Nephron (organoid): ENCODE data around the gene CPEB4.

Source experiments
- H3K27ac Mint-ChIP-seq, 3 experiments: 2 replicates each; pipeline ENCODE4 v1.8.0; 2020; ENCODE audit warnings: mixed read lengths in 3 of 3, mild to moderate bottlenecking in 2 of 3, moderate library complexity in 1 of 3
- H3K27me3 Mint-ChIP-seq: 2 replicates; pipeline ENCODE4 v1.8.0; 2021; ENCODE audit warnings: low read depth, mild to moderate bottlenecking, moderate library complexity, mixed read lengths
- H3K36me3 Mint-ChIP-seq: 2 replicates; pipeline ENCODE4 v1.8.0; 2020; ENCODE audit warnings: low read depth, mixed read lengths
- H3K4me1 Mint-ChIP-seq: 2 replicates; pipeline ENCODE4 v1.8.0; 2020; ENCODE audit warnings: mixed read lengths
- H3K4me3 Mint-ChIP-seq, 3 experiments: 2 replicates each; pipeline ENCODE4 v1.8.0; 2020; ENCODE audit warnings: mild to moderate bottlenecking in 3 of 3, mixed read lengths in 3 of 3, moderate library complexity in 2 of 3
- H3K9me3 Mint-ChIP-seq: 2 replicates; pipeline ENCODE4 v1.8.0; 2020; ENCODE audit warnings: mixed read lengths
- CTCF ChIP-seq, 3 experiments: fragments of 200-600 bp; sonication (generic); IDR thresholded peaks; one replicate each; pipeline ENCODE4 v1.5.0; 2021; ENCODE audit warnings: antibody characterized with exemption in 3 of 3; ENCODE audit not compliant: unreplicated experiment in 3 of 3

CPEB4 gene

GRCh38 chr5:173954671-173955521 is 66.7 kb downstream of the CPEB4 start:
- TF ChIP-seq CTCF (IDR thresholded peaks at IDR 0.05; ENCODE audit: unreplicated experiment in 3 of 3): no peak
- H3K4me1 Mint-ChIP-seq: peaks cover 25% of the 10 kb centered on the region
- peak overlapping the region in 1 of 3 experiments; percentile 14 for H3K4me3 Mint-ChIP-seq
- peaks cover 69% of the 10 kb centered on the region for H3K36me3 Mint-ChIP-seq
- H3K27me3 Mint-ChIP-seq: no peaks in the 10 kb centered on the region
- H3K27ac Mint-ChIP-seq: peak overlapping the region; percentile 87 to 97 (median 93)
- H3K9me3 Mint-ChIP-seq: no peaks in the 10 kb centered on the region

- Mint-ChIP-seq H3K27me3 (no peaks in the 10 kb centered on the region), H3K4me1 (peaks cover 28% of the 10 kb centered on the region)
These were observed 72.8 kb downstream of the CPEB4 start for GRCh38 chr5:173960986-173961385.

GRCh38 chr5:173961418-173961817 is 73.3 kb downstream of the CPEB4 start:
- Mint-ChIP-seq H3K4me1 (peaks cover 25% of the 10 kb centered on the region), H3K27me3 (no peaks in the 10 kb centered on the region), H3K4me3 (no peak overlapping the region), H3K9me3 (no peaks in the 10 kb centered on the region), H3K27ac (no peak overlapping the region), H3K36me3 (peaks cover 16% of the 10 kb centered on the region)
- TF ChIP-seq CTCF (IDR thresholded peaks at IDR 0.05; ENCODE audit: unreplicated experiment in 3 of 3): no peak

More at GRCh38 chr5:173960986-173961385, 72.8 kb downstream of the CPEB4 start:
- no peak for TF ChIP-seq CTCF (IDR thresholded peaks at IDR 0.05; ENCODE audit: unreplicated experiment in 3 of 3)
- Mint-ChIP-seq H3K9me3 (no peaks in the 10 kb centered on the region), H3K27ac (no peak overlapping the region), H3K4me3 (peak overlapping the region in 1 of 3 experiments; percentile 50), H3K36me3 (peaks cover 20% of the 10 kb centered on the region)

- Mint-ChIP-seq H3K36me3 (peaks cover 13% of the 10 kb centered on the region), H3K9me3 (no peaks in the 10 kb centered on the region), H3K27ac (peak overlapping the region; percentile 96 to 99 (median 99)), H3K4me1 (peaks cover 30% of the 10 kb centered on the region), H3K27me3 (no peaks in the 10 kb centered on the region), H3K4me3 (peak overlapping the region in 2 of 3 experiments; percentile 31 to 85)
- TF ChIP-seq CTCF (IDR thresholded peaks at IDR 0.05; ENCODE audit: unreplicated experiment in 3 of 3): no peak
These were observed 74.4 kb downstream of the CPEB4 start for GRCh38 chr5:173962436-173962972.

GRCh38 chr5:173963182-173963838 is 75.2 kb downstream of the CPEB4 start:
- TF ChIP-seq CTCF (IDR thresholded peaks at IDR 0.05; ENCODE audit: unreplicated experiment in 3 of 3): no peak
- H3K36me3 Mint-ChIP-seq: peaks cover 10% of the 10 kb centered on the region
- H3K27ac Mint-ChIP-seq: peak overlapping the region; percentile 96 to 99 (median 99)
- no peaks in the 10 kb centered on the region for H3K9me3 Mint-ChIP-seq
- H3K4me3 Mint-ChIP-seq: peak overlapping the region; percentile 78 to 92 (median 85)
- no peaks in the 10 kb centered on the region for H3K27me3 Mint-ChIP-seq
- peaks cover 38% of the 10 kb centered on the region for H3K4me1 Mint-ChIP-seq
